HCT116 (cell line): ENCODE results near the gene ZNF469. TPM values are rescaled to one million over a fixed set of nuclear protein-coding genes. Genes with fewer than 3 reads are reported as not detected.

Experiments used
- ATAC-seq: fragments of 200-7000 bp; cut with Tn5 transposase; 2 replicates; pipeline ENCODE4 v1.9.1; 2020; ENCODE audit warnings: mild to moderate bottlenecking, moderate library complexity
- BruUV-seq: library from RNA; stranded (reverse); fragments of 400-500 nt; replicated peaks from 2 replicates; lab custom pipeline; 2021; lab: Mats Ljungman, UMichigan
- CTCF ChIA-PET: fragments of 300-600 bp; sonication (Branson Sonifier 250); formaldehyde crosslinking; loops from one replicate; lab custom pipeline; 2021; ENCODE audit warnings: antibody characterized with exemption; lab: Charles Lee
- POLR2A ChIA-PET: fragments of 300-600, 350-600 bp; sonication (Branson Sonifier 250); formaldehyde crosslinking; loops from one replicate; lab custom pipeline; 2021; ENCODE audit warnings: antibody characterized with exemption; lab: Charles Lee
- RAD21 ChIA-PET, 2 experiments: fragments of 300-600 bp; sonication (Branson Sonifier 250); formaldehyde crosslinking; loops; one replicate each; lab custom pipeline; 2023; ENCODE audit warnings: low total read pairs in 2 of 2; ENCODE audit not compliant: uncharacterized antibody in 2 of 2, unreplicated experiment in 2 of 2, low non-redundant PET in 1 of 2; lab: Charles Lee
- DNase-seq: peaks from one replicate; pipeline ENCODE4 v3.0.0-alpha.2; 2010; ENCODE audit warnings: low read depth, low spot score
- H2AFZ ChIP-seq: fragments of 200-600 bp; shearing (Covaris generic), sonication (generic); 2 replicates; pipeline ENCODE4 v1.6.1; 2017; ENCODE audit warnings: low read depth, mixed run types, mixed read lengths, antibody characterized with exemption, low read length; ENCODE audit not compliant: poor library complexity, severe bottlenecking
- H3K27ac ChIP-seq: 2 replicates; pipeline ENCODE4 v1.5.1; 2012; ENCODE audit warnings: low read depth, low read length
- H3K27me3 ChIP-seq: fragments of 200-600 bp; sonication (generic); 2 replicates; pipeline ENCODE4 v1.6.1; 2016; ENCODE audit warnings: mixed run types, low read length, mixed read lengths; ENCODE audit not compliant: insufficient read depth
- H3K36me3 ChIP-seq, 2 experiments: fragments of 200-500 bp in 1 of 2; fragments of 200-600 bp in 1 of 2; sonication (Bioruptor generic) in 1 of 2; sonication (generic) in 1 of 2; 2 replicates each; pipeline versions ENCODE4 v1.5.1 to v1.6.1; 2014 to 2016; ENCODE audit warnings: low read length in 2 of 2, inconsistent platforms in 1 of 2, mixed read lengths in 1 of 2, mixed run types in 1 of 2; ENCODE audit not compliant: insufficient read depth in 2 of 2, control insufficient read depth in 1 of 2
- H3K4me1 ChIP-seq, 2 experiments: fragments of 200-600 bp in 1 of 2; sonication (generic) in 1 of 2; 2 replicates each; pipeline versions ENCODE4 v1.5.1 to v1.6.1; 2012 to 2017; ENCODE audit warnings: low read length in 2 of 2, inconsistent platforms in 1 of 2, mild to moderate bottlenecking in 1 of 2, mixed read lengths in 1 of 2, mixed run types in 1 of 2, moderate library complexity in 1 of 2; ENCODE audit not compliant: insufficient read depth in 2 of 2, control insufficient read depth in 1 of 2
- H3K4me2 ChIP-seq: fragments of 200-600 bp; sonication (generic); 2 replicates; pipeline ENCODE4 v1.6.1; 2017; ENCODE audit warnings: mixed run types, low read length, mixed read lengths
- H3K4me3 ChIP-seq, 2 experiments: fragments of 200-600 bp in 1 of 2; sonication (generic) in 1 of 2; replicated peaks in 1 of 2; 2 replicates each; pipeline ENCODE4 v1.5.1; 2011 to 2016; ENCODE audit warnings: low read length in 2 of 2, control low read depth in 1 of 2, low read depth in 1 of 2, mild to moderate bottlenecking in 1 of 2, mixed read lengths in 1 of 2, mixed run types in 1 of 2
- H3K79me2 ChIP-seq: fragments of 200-600 bp; sonication (generic); 2 replicates; pipeline ENCODE4 v1.6.1; 2017; ENCODE audit warnings: mild to moderate bottlenecking, mixed run types, low read length, moderate library complexity, mixed read lengths; ENCODE audit not compliant: insufficient read depth
- H3K9ac ChIP-seq: fragments of 200-600 bp; sonication (generic); 2 replicates; pipeline ENCODE4 v1.6.1; 2016; ENCODE audit warnings: low read length, mixed read lengths
- H3K9me2 ChIP-seq: fragments of 200-600 bp; sonication (generic), shearing (Covaris generic); 2 replicates; pipeline ENCODE4 v1.6.1; 2017; ENCODE audit warnings: mixed run types, mild to moderate bottlenecking, moderate library complexity; ENCODE audit not compliant: insufficient read depth
- H3K9me3 ChIP-seq, 2 experiments: fragments of 200-500 bp in 1 of 2; fragments of 200-600 bp in 1 of 2; sonication (Bioruptor generic) in 1 of 2; sonication (generic) in 1 of 2; 2 replicates each; pipeline ENCODE4 v1.6.1; 2014 to 2017; ENCODE audit warnings: low read length in 2 of 2, mixed read lengths in 2 of 2, inconsistent platforms in 1 of 2, low read depth in 1 of 2, mild to moderate bottlenecking in 1 of 2, mixed run types in 1 of 2, moderate library complexity in 1 of 2; ENCODE audit not compliant: control insufficient read depth in 1 of 2, insufficient read depth in 1 of 2
- H4K20me1 ChIP-seq: fragments of 200-600 bp; sonication (generic), shearing (Covaris generic); 2 replicates; pipeline ENCODE4 v1.6.1; 2017; ENCODE audit warnings: mixed run types, mild to moderate bottlenecking, moderate library complexity; ENCODE audit not compliant: insufficient read depth
- CBX3 ChIP-seq: IDR thresholded peaks from 2 replicates; pipeline ENCODE4 v1.6.1; 2012; ENCODE audit warnings: low read depth
- CEBPB ChIP-seq: IDR thresholded peaks from 2 replicates; pipeline ENCODE4 v1.6.1; 2012; ENCODE audit warnings: low read depth
- EGR1 ChIP-seq: IDR thresholded peaks from 2 replicates; pipeline ENCODE4 v1.6.1; 2012; ENCODE audit warnings: low read depth
- EZH2 ChIP-seq: fragments of 200-600 bp; sonication (generic); IDR thresholded peaks from 2 replicates; pipeline ENCODE4 v1.6.1; 2017; ENCODE audit warnings: antibody characterized with exemption, mixed run types
- EZH2phosphoT487 ChIP-seq: fragments of 200-600 bp; IDR thresholded peaks from 2 replicates; pipeline ENCODE4 v1.6.1; 2018; ENCODE audit warnings: antibody characterized with exemption, borderline replicate concordance
- FOSL1 ChIP-seq: IDR thresholded peaks from 2 replicates; pipeline ENCODE4 v1.6.1; 2012; ENCODE audit warnings: low read depth
- JUND ChIP-seq: IDR thresholded peaks from 2 replicates; pipeline ENCODE4 v1.6.1; 2012
- SIN3A ChIP-seq: IDR thresholded peaks from 2 replicates; pipeline ENCODE4 v1.6.1; 2012; ENCODE audit warnings: low read depth
- SRF ChIP-seq: IDR thresholded peaks from 2 replicates; pipeline ENCODE4 v1.6.1; 2012; ENCODE audit warnings: low read depth
- YY1 ChIP-seq: IDR thresholded peaks from 2 replicates; pipeline ENCODE4 v1.6.1; 2011; ENCODE audit warnings: low read length, low read depth, moderate library complexity, mild to moderate bottlenecking; ENCODE audit not compliant: insufficient replicate concordance; ENCODE audit errors: extremely low read depth
- ZFX ChIP-seq: fragments of 450-650 bp; IDR thresholded peaks from 2 replicates; pipeline ENCODE4 v1.6.1; 2017
- intact Hi-C: fragments of 100-400 bp; cut with micrococcal nuclease; formaldehyde crosslinking; loops from 2 replicates; pipeline ENCODE4 v1.10.0; 2022
- total RNA-seq: library from RNA; stranded (reverse); gene quantifications from one replicate; pipeline ENCODE4 v1.2.1, GENCODE V29; 2021; ENCODE audit not compliant: unreplicated experiment
- TF ChIP-seq, protein P1 (sequence below): IDR thresholded peaks from 2 replicates; pipeline ENCODE4 v1.6.1; 2012; ENCODE audit warnings: low read depth
- TF ChIP-seq, protein P2 (sequence below): IDR thresholded peaks from 2 replicates; pipeline ENCODE4 v1.6.1; 2012

The ZNF469 gene
- total RNA-seq, 1 experiment from 2014 or later, result 5.9 TPM

GRCh38 chr16:88415381-88415705 lies 32.6 kb downstream of the ZNF469 start:
- Histone ChIP-seq H3K79me2 (no peaks in the 10 kb centered on the region), H3K9ac (no peak overlapping the region), H4K20me1 (no peaks in the 10 kb centered on the region), H3K27me3 (no peaks in the 10 kb centered on the region), H3K4me1 (no peaks in the 10 kb centered on the region), H3K9me2 (no peaks in the 10 kb centered on the region), H3K36me3 (no peaks in the 10 kb centered on the region), H3K4me2 (no peak overlapping the region), H3K4me3 (no peak overlapping the region), H3K27ac (no peak overlapping the region), H3K9me3 (no peaks in the 10 kb centered on the region), H2AFZ (no peak overlapping the region)
- CTCF ChIA-PET, result no interaction called here
- RAD21 ChIA-PET, result no interaction called here
- POLR2A ChIA-PET, result no interaction called here
- ATAC-seq, result no peak
- no peak for TF ChIP-seq EGR1
- TF ChIP-seq, protein P1, sequence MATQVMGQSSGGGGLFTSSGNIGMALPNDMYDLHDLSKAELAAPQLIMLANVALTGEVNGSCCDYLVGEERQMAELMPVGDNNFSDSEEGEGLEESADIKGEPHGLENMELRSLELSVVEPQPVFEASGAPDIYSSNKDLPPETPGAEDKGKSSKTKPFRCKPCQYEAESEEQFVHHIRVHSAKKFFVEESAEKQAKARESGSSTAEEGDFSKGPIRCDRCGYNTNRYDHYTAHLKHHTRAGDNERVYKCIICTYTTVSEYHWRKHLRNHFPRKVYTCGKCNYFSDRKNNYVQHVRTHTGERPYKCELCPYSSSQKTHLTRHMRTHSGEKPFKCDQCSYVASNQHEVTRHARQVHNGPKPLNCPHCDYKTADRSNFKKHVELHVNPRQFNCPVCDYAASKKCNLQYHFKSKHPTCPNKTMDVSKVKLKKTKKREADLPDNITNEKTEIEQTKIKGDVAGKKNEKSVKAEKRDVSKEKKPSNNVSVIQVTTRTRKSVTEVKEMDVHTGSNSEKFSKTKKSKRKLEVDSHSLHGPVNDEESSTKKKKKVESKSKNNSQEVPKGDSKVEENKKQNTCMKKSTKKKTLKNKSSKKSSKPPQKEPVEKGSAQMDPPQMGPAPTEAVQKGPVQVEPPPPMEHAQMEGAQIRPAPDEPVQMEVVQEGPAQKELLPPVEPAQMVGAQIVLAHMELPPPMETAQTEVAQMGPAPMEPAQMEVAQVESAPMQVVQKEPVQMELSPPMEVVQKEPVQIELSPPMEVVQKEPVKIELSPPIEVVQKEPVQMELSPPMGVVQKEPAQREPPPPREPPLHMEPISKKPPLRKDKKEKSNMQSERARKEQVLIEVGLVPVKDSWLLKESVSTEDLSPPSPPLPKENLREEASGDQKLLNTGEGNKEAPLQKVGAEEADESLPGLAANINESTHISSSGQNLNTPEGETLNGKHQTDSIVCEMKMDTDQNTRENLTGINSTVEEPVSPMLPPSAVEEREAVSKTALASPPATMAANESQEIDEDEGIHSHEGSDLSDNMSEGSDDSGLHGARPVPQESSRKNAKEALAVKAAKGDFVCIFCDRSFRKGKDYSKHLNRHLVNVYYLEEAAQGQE, result no peak
- no peak for TF ChIP-seq CEBPB
- no peak for TF ChIP-seq CBX3
- TF ChIP-seq EZH2, result no peak
- TF ChIP-seq JUND, result no peak
- TF ChIP-seq EZH2phosphoT487, result no peak
- no peak for TF ChIP-seq FOSL1
- TF ChIP-seq SIN3A, result no peak
- TF ChIP-seq, protein P2, sequence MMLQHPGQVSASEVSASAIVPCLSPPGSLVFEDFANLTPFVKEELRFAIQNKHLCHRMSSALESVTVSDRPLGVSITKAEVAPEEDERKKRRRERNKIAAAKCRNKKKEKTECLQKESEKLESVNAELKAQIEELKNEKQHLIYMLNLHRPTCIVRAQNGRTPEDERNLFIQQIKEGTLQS, result no peak
- no peak for TF ChIP-seq SRF
- TF ChIP-seq YY1, result no peak
- no peak for TF ChIP-seq ZFX
- BruUV-seq, result no TSS peak
- DNase-seq, result no peak
- intact Hi-C loops, result no loop called here
